ENCODE measurements around the gene FCRLA.
A peak's percentile ranks its signal among the peaks of the same experiment; 100 is the strongest.
"Not testable (repeated sequence)": the region's sequence is repeated elsewhere in the genome, so short reads cannot be mapped to it uniquely, and the experiment has no call there.

Gene FCRLA

GRCh38 chr1:161705537-161705936 is 1.5 kb upstream of the FCRLA start:
- DNase-seq (ENCODE audit: low read depth), result no peak

GRCh38 chr1:161706113-161706481 is 932 bp upstream of the FCRLA start:
- DNase-seq (ENCODE audit: low read depth), result no peak

- no peak for DNase-seq (ENCODE audit: low read depth)
Observed at GRCh38 chr1:161707503-161707902, 474 bp downstream of the FCRLA start.

GRCh38 chr1:161709373-161709772 is 2.3 kb downstream of the FCRLA start:
- no peak for DNase-seq (ENCODE audit: low read depth)

- DNase-seq (ENCODE audit: low read depth), result no peak
Observed at GRCh38 chr1:161710560-161710959, 3.5 kb downstream of the FCRLA start.

GRCh38 chr1:161718559-161719324 is 11.7 kb downstream of the FCRLA start:
- DNase-seq (ENCODE audit: low read depth), result no peak

- no peak for DNase-seq (ENCODE audit: low read depth)
Observed at GRCh38 chr1:161719325-161719611, 12.2 kb downstream of the FCRLA start.

- no peak for DNase-seq (ENCODE audit: low read depth)
Observed at GRCh38 chr1:161720422-161720821, 13.4 kb downstream of the FCRLA start.

- no peak for DNase-seq (ENCODE audit: low read depth)
Observed at GRCh38 chr1:161720956-161721737, 14.1 kb downstream of the FCRLA start, which contains the start of gene FCRLB. FCRLB (plus strand) TSS chr1:161721544; CDS start chr1:161722673, 1,129 bp downstream.

- no peak for DNase-seq (ENCODE audit: low read depth)
Observed at GRCh38 chr1:161721738-161722343, 14.8 kb downstream of the FCRLA start.

GRCh38 chr1:161722406-161722805 is 15.4 kb downstream of the FCRLA start:
- DNase-seq (ENCODE audit: low read depth), result no peak

- no peak for DNase-seq (ENCODE audit: low read depth)
Observed at GRCh38 chr1:161723459-161724141, 16.6 kb downstream of the FCRLA start.

- DNase-seq (ENCODE audit: low read depth), result not testable (repeated sequence)
Observed at GRCh38 chr1:161725258-161725907, 18.4 kb downstream of the FCRLA start.

- peak; percentile 10 for DNase-seq (ENCODE audit: low read depth)
Observed at GRCh38 chr1:161725908-161726472, 19.0 kb downstream of the FCRLA start.

GRCh38 chr1:161726473-161727255 is 19.6 kb downstream of the FCRLA start:
- peak; percentile 42 for DNase-seq (ENCODE audit: low read depth)

- peak; percentile 8 for DNase-seq (ENCODE audit: low read depth)
Observed at GRCh38 chr1:161727256-161727924, 20.4 kb downstream of the FCRLA start.

- DNase-seq (ENCODE audit: low read depth), result no peak
Observed at GRCh38 chr1:161728376-161729226, 21.6 kb downstream of the FCRLA start.

GRCh38 chr1:161730050-161730564 is 23.1 kb downstream of the FCRLA start:
- no peak for DNase-seq (ENCODE audit: low read depth)

- no peak for DNase-seq (ENCODE audit: low read depth)
Observed at GRCh38 chr1:161731241-161731640, 24.2 kb downstream of the FCRLA start.

All from stimulated activated CD8-positive, alpha-beta memory T cell treated with anti-CD3 and anti-CD28 coated beads, Interleukin-12 subunit alpha, Interleukin-12 subunit beta, amount 100 ng/mL, for 1 hour (primary cell).